NK-92 treated with Interleukin-12 subunit alpha and Interleukin-12 subunit beta, amount 100 ng/mL, for 24 hours (cell line): ENCODE data around the gene GLI3.
A peak's percentile ranks its signal among the peaks of the same experiment; 100 is the strongest.

Experiments used
- DNase-seq: peaks from one replicate; lab custom pipeline; 2025; lab: John Stamatoyannopoulos, UW

The GLI3 gene

GRCh38 chr7:42033480-42033879 lies 203.5 kb downstream of the GLI3 start:
- no peak for DNase-seq

- DNase-seq = no peak
These were observed 207.6 kb downstream of the GLI3 start for GRCh38 chr7:42029405-42029804.

GRCh38 chr7:42027521-42027920 lies 209.5 kb downstream of the GLI3 start:
- DNase-seq = no peak

- no peak for DNase-seq
These were observed 210.3 kb downstream of the GLI3 start for GRCh38 chr7:42026622-42027197.

- DNase-seq = no peak
These were observed 211.2 kb downstream of the GLI3 start for GRCh38 chr7:42025635-42026375.

- DNase-seq = no peak
These were observed 212.5 kb downstream of the GLI3 start for GRCh38 chr7:42024537-42024936.

GRCh38 chr7:42023262-42023661 lies 213.7 kb downstream of the GLI3 start:
- DNase-seq = no peak

- DNase-seq = no peak
These were observed 214.2 kb downstream of the GLI3 start for GRCh38 chr7:42022791-42023190.

- DNase-seq = no peak
These were observed 215.0 kb downstream of the GLI3 start for GRCh38 chr7:42022056-42022455.

GRCh38 chr7:42021631-42022030 lies 215.4 kb downstream of the GLI3 start:
- no peak for DNase-seq

- DNase-seq = no peak
These were observed 216.9 kb downstream of the GLI3 start for GRCh38 chr7:42020061-42020460.

GRCh38 chr7:42017349-42017986 lies 219.5 kb downstream of the GLI3 start:
- DNase-seq = no peak

GRCh38 chr7:42016517-42016916 lies 220.5 kb downstream of the GLI3 start:
- DNase-seq = no peak

GRCh38 chr7:42014625-42015618 lies 222.1 kb downstream of the GLI3 start:
- peak; percentile 26 for DNase-seq

GRCh38 chr7:42012786-42013360 lies 224.1 kb downstream of the GLI3 start:
- DNase-seq = no peak

- no peak for DNase-seq
These were observed 224.7 kb downstream of the GLI3 start for GRCh38 chr7:42012313-42012712.

- DNase-seq = no peak
These were observed 225.2 kb downstream of the GLI3 start for GRCh38 chr7:42011846-42012245.

GRCh38 chr7:42010751-42011150 lies 226.3 kb downstream of the GLI3 start:
- no peak for DNase-seq

GRCh38 chr7:42006801-42007513 lies 230.1 kb downstream of the GLI3 start:
- no peak for DNase-seq

- DNase-seq = no peak
These were observed 234.4 kb downstream of the GLI3 start for GRCh38 chr7:42002654-42003053.

- DNase-seq = no peak
These were observed 237.2 kb downstream of the GLI3 start for GRCh38 chr7:41999736-42000283.
